Trophoblast cell (in vitro differentiated cells and primary cell): Measurements from ENCODE around the gene TRDN.

Source experiments
- DNase-seq, 2 donors: peaks; one replicate each; pipeline ENCODE4 v3.0.0-alpha.2; 2016
- H2AFZ ChIP-seq: 2 replicates; pipeline ENCODE4 v1.6.1; 2013; ENCODE audit warnings: low read length, moderate library complexity, mild to moderate bottlenecking; ENCODE audit not compliant: insufficient read depth, poor library complexity
- H2AK5ac ChIP-seq: 2 replicates; pipeline ENCODE4 v1.6.1; 2013; ENCODE audit warnings: mild to moderate bottlenecking, low read length
- H2BK120ac ChIP-seq: 2 replicates; pipeline ENCODE4 v1.6.1; 2013; ENCODE audit warnings: low read length, mild to moderate bottlenecking, moderate library complexity; ENCODE audit not compliant: insufficient read depth, poor library complexity
- H2BK12ac ChIP-seq: 2 replicates; pipeline ENCODE4 v1.6.1; 2013; ENCODE audit warnings: mild to moderate bottlenecking, low read length, moderate library complexity
- H2BK5ac ChIP-seq: 2 replicates; pipeline ENCODE4 v1.6.1; 2013; ENCODE audit warnings: low read length, low read depth, moderate library complexity, mild to moderate bottlenecking; ENCODE audit not compliant: poor library complexity
- H3K14ac ChIP-seq: 2 replicates; pipeline ENCODE4 v1.6.1; 2013; ENCODE audit warnings: mild to moderate bottlenecking, low read length
- H3K18ac ChIP-seq: 2 replicates; pipeline ENCODE4 v1.6.1; 2013; ENCODE audit warnings: mild to moderate bottlenecking, low read length
- H3K23ac ChIP-seq: 2 replicates; pipeline ENCODE4 v1.6.1; 2013; ENCODE audit warnings: low read length
- H3K27ac ChIP-seq: 2 replicates; pipeline ENCODE4 v1.5.1; 2013; ENCODE audit warnings: low read depth, mild to moderate bottlenecking, inconsistent platforms, low read length, moderate library complexity
- H3K27me3 ChIP-seq: 2 replicates; pipeline ENCODE4 v1.6.1; 2013; ENCODE audit warnings: inconsistent platforms, mild to moderate bottlenecking, low read length, moderate library complexity; ENCODE audit not compliant: insufficient read depth
- H3K36me3 ChIP-seq, 2 experiments: 1 replicate in 1 of 2; 2 replicates in 1 of 2; pipeline ENCODE4 v1.6.1; 2013; ENCODE audit warnings: low read length in 2 of 2, mild to moderate bottlenecking in 2 of 2, moderate library complexity in 1 of 2; ENCODE audit not compliant: insufficient read depth in 2 of 2, control insufficient read depth in 1 of 2
- H3K4ac ChIP-seq: 2 replicates; pipeline ENCODE4 v1.6.1; 2013; ENCODE audit warnings: low read depth, mild to moderate bottlenecking, low read length, moderate library complexity
- H3K4me1 ChIP-seq, 2 experiments: 1 replicate in 1 of 2; 2 replicates in 1 of 2; pipeline ENCODE4 v1.6.1; 2013; ENCODE audit warnings: low read length in 2 of 2, mild to moderate bottlenecking in 2 of 2, moderate library complexity in 1 of 2; ENCODE audit not compliant: insufficient read depth in 2 of 2, control insufficient read depth in 1 of 2
- H3K4me2 ChIP-seq: 2 replicates; pipeline ENCODE4 v1.6.1; 2013; ENCODE audit warnings: inconsistent platforms, mild to moderate bottlenecking, low read length, moderate library complexity
- H3K4me3 ChIP-seq: 2 replicates; pipeline ENCODE4 v1.5.1; 2013; ENCODE audit warnings: mild to moderate bottlenecking, low read depth, low read length, inconsistent platforms
- H3K79me1 ChIP-seq: one replicate; pipeline ENCODE4 v1.6.1; 2013; ENCODE audit warnings: low read length
- H3K79me2 ChIP-seq: 2 replicates; pipeline ENCODE4 v1.6.1; 2013; ENCODE audit warnings: low read length, mild to moderate bottlenecking; ENCODE audit not compliant: control insufficient read depth, insufficient read depth, poor library complexity
- H3K9ac ChIP-seq: 2 replicates; pipeline ENCODE4 v1.6.1; 2013; ENCODE audit warnings: mild to moderate bottlenecking, low read length
- H3K9me3 ChIP-seq: 2 replicates; pipeline ENCODE4 v1.6.1; 2013; ENCODE audit warnings: low read depth, mild to moderate bottlenecking, control low read depth, inconsistent platforms, low read length; ENCODE audit not compliant: insufficient read depth
- H4K12ac ChIP-seq: 2 replicates; pipeline ENCODE4 v1.6.1; 2013; ENCODE audit warnings: low read depth, mild to moderate bottlenecking, low read length, moderate library complexity
- H4K8ac ChIP-seq: 2 replicates; pipeline ENCODE4 v1.6.1; 2013; ENCODE audit warnings: low read depth, mild to moderate bottlenecking, low read length, moderate library complexity
- H4K91ac ChIP-seq: one replicate; pipeline ENCODE4 v1.6.1; 2013; ENCODE audit warnings: low read depth, mild to moderate bottlenecking, low read length, moderate library complexity
- WGBS: extraction: QIAGEN DNeasy Blood & Tissue Kit; methylation state at CpG from one replicate; pipeline ENCODE4 v1.1.7; 2013; ENCODE audit warnings: missing lambda C conversion rate; ENCODE audit not compliant: insufficient read length, insufficient coverage; ENCODE audit errors: extremely low coverage; 5-methylcytosine and 5-hydroxymethylcytosine counted together

Gene TRDN

DNA sequence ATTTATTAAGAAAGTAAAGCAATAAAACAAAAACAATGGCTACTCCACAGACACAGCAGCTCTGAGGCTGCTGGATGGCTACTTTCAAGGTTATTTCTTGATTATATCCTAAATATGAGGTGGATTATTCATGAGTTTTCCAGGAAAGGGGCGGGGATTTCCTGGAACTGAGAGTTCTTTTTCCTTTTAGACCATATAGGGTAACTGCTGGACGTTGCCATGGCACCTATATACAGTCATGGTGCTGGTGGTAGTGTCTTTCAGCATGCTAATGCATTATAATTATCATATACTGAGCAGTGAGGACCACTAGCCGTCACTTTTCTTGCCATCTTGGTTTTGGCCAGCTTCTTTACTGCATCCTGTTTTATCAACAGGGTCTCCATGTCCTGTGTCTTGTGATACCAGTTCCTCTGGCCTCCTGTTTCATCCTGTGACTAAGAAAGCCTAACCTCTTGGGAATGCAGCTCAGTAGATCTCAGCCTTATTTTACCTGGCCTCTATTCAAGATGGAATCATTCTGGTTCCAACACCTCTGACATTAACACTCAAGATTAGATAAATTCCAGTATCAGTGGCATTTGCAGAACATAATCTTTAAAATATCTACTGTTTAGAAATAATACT is 32.3 kb upstream of the TRDN start:
- DNase-seq, result no peak
- no peak overlapping the region for H3K4me3 ChIP-seq
- H3K79me1 ChIP-seq, result no peaks in the 10 kb centered on the region
- H2BK5ac ChIP-seq, result no peak overlapping the region
- H3K36me3 ChIP-seq, result no peaks in the 10 kb centered on the region
- no peak overlapping the region for H3K4ac ChIP-seq
- H2AK5ac ChIP-seq, result no peak overlapping the region
- no peaks in the 10 kb centered on the region for H3K9me3 ChIP-seq
- H3K9ac ChIP-seq, result no peak overlapping the region
- no peak overlapping the region for H3K18ac ChIP-seq
- no peak overlapping the region for H2AFZ ChIP-seq
- H2BK120ac ChIP-seq, result no peak overlapping the region
- H3K23ac ChIP-seq, result no peak overlapping the region
- no peak overlapping the region for H4K8ac ChIP-seq
- no peak overlapping the region for H3K27ac ChIP-seq
- H4K91ac ChIP-seq, result no peak overlapping the region
- no CpG with 5 or more reads among the region's 3 CpGs for WGBS
- H3K4me2 ChIP-seq, result no peak overlapping the region
- H3K4me1 ChIP-seq, result no peaks in the 10 kb centered on the region
- no peak overlapping the region for H3K14ac ChIP-seq
- H4K12ac ChIP-seq, result no peak overlapping the region
- no peaks in the 10 kb centered on the region for H3K27me3 ChIP-seq
- no peaks in the 10 kb centered on the region for H3K79me2 ChIP-seq
- H2BK12ac ChIP-seq, result no peak overlapping the region

DNA sequence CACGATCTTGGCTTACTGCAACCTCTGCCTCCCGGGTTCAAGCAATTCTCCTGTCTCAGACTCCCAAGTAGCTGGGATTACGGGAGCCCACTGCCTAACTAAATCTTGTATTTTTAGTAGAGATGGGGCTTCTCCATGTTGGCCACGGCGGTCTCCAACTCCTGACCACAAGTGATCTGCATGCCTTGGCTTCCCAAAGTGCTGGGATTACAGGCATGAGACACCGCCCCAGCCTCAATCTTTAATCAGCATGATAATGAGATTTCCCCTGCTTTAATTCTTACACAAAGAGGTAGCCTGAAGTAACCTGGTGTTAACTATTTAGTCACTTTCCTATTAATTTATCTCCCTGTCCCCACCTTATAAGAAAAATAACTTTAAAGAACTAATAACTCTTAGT is 31.3 kb upstream of the TRDN start:
- no peak overlapping the region for H3K4me3 ChIP-seq
- DNase-seq, result no peak
- H2AFZ ChIP-seq, result no peak overlapping the region
- H3K18ac ChIP-seq, result no peak overlapping the region
- no peak overlapping the region for H2BK12ac ChIP-seq
- H3K4me1 ChIP-seq, result no peaks in the 10 kb centered on the region
- H4K91ac ChIP-seq, result no peak overlapping the region
- H3K79me2 ChIP-seq, result no peaks in the 10 kb centered on the region
- no peak overlapping the region for H3K9ac ChIP-seq
- H3K14ac ChIP-seq, result no peak overlapping the region
- no peak overlapping the region for H3K4me2 ChIP-seq
- H2AK5ac ChIP-seq, result no peak overlapping the region
- H2BK5ac ChIP-seq, result no peak overlapping the region
- no peak overlapping the region for H4K8ac ChIP-seq
- H3K23ac ChIP-seq, result no peak overlapping the region
- H3K27ac ChIP-seq, result no peak overlapping the region
- H3K27me3 ChIP-seq, result no peaks in the 10 kb centered on the region
- no CpG with 5 or more reads among the region's 6 CpGs for WGBS
- H4K12ac ChIP-seq, result no peak overlapping the region
- no peaks in the 10 kb centered on the region for H3K9me3 ChIP-seq
- no peaks in the 10 kb centered on the region for H3K36me3 ChIP-seq
- H3K79me1 ChIP-seq, result no peaks in the 10 kb centered on the region
- no peak overlapping the region for H3K4ac ChIP-seq
- H2BK120ac ChIP-seq, result no peak overlapping the region

DNA sequence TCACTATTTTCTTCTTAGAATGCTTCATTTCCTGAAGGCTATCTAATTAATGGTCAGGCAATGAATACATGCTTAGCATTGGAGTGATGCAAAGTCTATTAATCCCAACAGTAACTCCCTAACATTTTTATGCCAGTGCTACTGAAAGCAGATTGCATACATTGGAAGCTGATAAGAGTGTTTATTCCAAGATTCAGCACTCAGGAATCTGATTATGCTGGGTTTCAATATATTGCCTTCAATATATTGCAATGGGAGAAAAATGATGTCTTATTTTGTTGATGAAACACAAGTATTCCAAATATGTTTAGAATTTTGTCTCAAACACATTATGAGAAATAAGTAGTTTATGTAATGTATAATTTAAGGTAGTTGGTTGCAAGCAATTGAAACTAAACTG is 26.7 kb upstream of the TRDN start:
- Histone ChIP-seq H2AK5ac (no peak overlapping the region), H3K36me3 (no peaks in the 10 kb centered on the region), H2BK5ac (no peak overlapping the region), H2BK120ac (no peak overlapping the region), H3K4me3 (no peak overlapping the region), H3K79me2 (no peaks in the 10 kb centered on the region), H2AFZ (no peak overlapping the region), H4K12ac (no peak overlapping the region), H3K9me3 (no peaks in the 10 kb centered on the region), H3K79me1 (no peaks in the 10 kb centered on the region), H3K18ac (no peak overlapping the region), H3K4me2 (no peak overlapping the region), H3K4ac (no peak overlapping the region), H4K91ac (no peak overlapping the region), H4K8ac (no peak overlapping the region), H3K4me1 (no peaks in the 10 kb centered on the region), H3K9ac (no peak overlapping the region), H3K27ac (no peak overlapping the region), H3K14ac (no peak overlapping the region), H2BK12ac (no peak overlapping the region), H3K23ac (no peak overlapping the region), H3K27me3 (no peaks in the 10 kb centered on the region)
- DNase-seq, result no peak

DNA sequence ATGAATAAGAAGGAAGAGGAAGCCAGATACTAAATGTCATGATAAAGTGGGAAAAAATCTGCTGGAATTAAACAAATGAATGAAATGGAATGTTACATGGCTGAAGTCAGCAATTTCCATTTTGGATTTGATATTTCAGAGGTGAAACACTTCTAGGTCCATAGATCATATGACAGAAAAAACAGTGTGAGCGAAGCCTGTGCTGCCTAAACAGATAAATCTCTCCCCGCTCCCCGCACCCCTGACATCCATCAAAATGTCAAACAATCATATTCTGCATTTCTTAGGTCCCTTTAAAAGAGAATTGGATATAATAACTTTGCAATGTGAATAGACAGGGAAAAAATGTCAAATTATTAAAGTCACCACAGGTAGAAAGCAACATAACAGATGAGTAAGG is 26.0 kb upstream of the TRDN start:
- WGBS, result no CpG with 5 or more reads among the region's 3 CpGs
- H3K23ac ChIP-seq, result no peak overlapping the region
- H3K9ac ChIP-seq, result no peak overlapping the region
- no peaks in the 10 kb centered on the region for H3K36me3 ChIP-seq
- no peak overlapping the region for H2BK120ac ChIP-seq
- no peaks in the 10 kb centered on the region for H3K27me3 ChIP-seq
- no peak for DNase-seq
- no peak overlapping the region for H3K4me3 ChIP-seq
- H3K4ac ChIP-seq, result no peak overlapping the region
- no peak overlapping the region for H2BK12ac ChIP-seq
- no peak overlapping the region for H2AFZ ChIP-seq
- no peak overlapping the region for H2BK5ac ChIP-seq
- H3K27ac ChIP-seq, result no peak overlapping the region
- no peak overlapping the region for H3K18ac ChIP-seq
- H3K79me2 ChIP-seq, result no peaks in the 10 kb centered on the region
- H3K4me2 ChIP-seq, result no peak overlapping the region
- no peaks in the 10 kb centered on the region for H3K4me1 ChIP-seq
- H2AK5ac ChIP-seq, result no peak overlapping the region
- H4K12ac ChIP-seq, result no peak overlapping the region
- no peaks in the 10 kb centered on the region for H3K79me1 ChIP-seq
- H3K14ac ChIP-seq, result no peak overlapping the region
- H3K9me3 ChIP-seq, result no peaks in the 10 kb centered on the region
- no peak overlapping the region for H4K8ac ChIP-seq
- H4K91ac ChIP-seq, result no peak overlapping the region
